CD4-positive, alpha-beta T cell treated with Interleukin-15 for 1 hour (primary cell): ENCODE data around the gene DAO.

Experiments
- DNase-seq: peaks from one replicate; pipeline ENCODE4 v3.0.0-alpha.2; 2020

DAO gene

GRCh38 chr12:108876550-108876949 lies 3.3 kb upstream of the DAO start:
- DNase-seq, result no peak

- DNase-seq, result no peak
These were observed 2.1 kb downstream of the DAO start for GRCh38 chr12:108881953-108882352.

GRCh38 chr12:108884116-108885012 lies 4.5 kb downstream of the DAO start:
- peak; percentile 77 for DNase-seq

- DNase-seq, result no peak
These were observed 7.2 kb downstream of the DAO start for GRCh38 chr12:108886873-108887629.

- no peak for DNase-seq
These were observed 8.1 kb downstream of the DAO start for GRCh38 chr12:108888031-108888430.

- DNase-seq, result no peak
These were observed 10.3 kb downstream of the DAO start for GRCh38 chr12:108890208-108890607.

- no peak for DNase-seq
These were observed 15.4 kb downstream of the DAO start for GRCh38 chr12:108895220-108895802.

- DNase-seq, result no peak
These were observed 16.4 kb downstream of the DAO start for GRCh38 chr12:108896336-108896735.

GRCh38 chr12:108896817-108897216 lies 16.9 kb downstream of the DAO start:
- no peak for DNase-seq

GRCh38 chr12:108899145-108899544 lies 19.3 kb downstream of the DAO start:
- DNase-seq, result no peak

GRCh38 chr12:108905725-108906124 lies 25.8 kb downstream of the DAO start:
- DNase-seq, result no peak

GRCh38 chr12:108906971-108907370 lies 27.1 kb downstream of the DAO start:
- no peak for DNase-seq

GRCh38 chr12:108907839-108908351 lies 28.0 kb downstream of the DAO start:
- no peak for DNase-seq

- no peak for DNase-seq
These were observed 30.4 kb downstream of the DAO start for GRCh38 chr12:108910336-108910735.

GRCh38 chr12:108911915-108912314 lies 32.0 kb downstream of the DAO start:
- no peak for DNase-seq

- no peak for DNase-seq
These were observed 32.5 kb downstream of the DAO start for GRCh38 chr12:108912361-108912760.

- peak; percentile 29 for DNase-seq
These were observed 34.2 kb downstream of the DAO start for GRCh38 chr12:108914121-108914531.

- no peak for DNase-seq
These were observed 35.8 kb downstream of the DAO start for GRCh38 chr12:108915632-108916133.

- no peak for DNase-seq
These were observed 36.4 kb downstream of the DAO start for GRCh38 chr12:108916336-108916735.

GRCh38 chr12:108918206-108918605 lies 38.3 kb downstream of the DAO start:
- no peak for DNase-seq

GRCh38 chr12:108918960-108919642 lies 39.2 kb downstream of the DAO start:
- DNase-seq, result no peak

GRCh38 chr12:108921946-108922345 lies 42.1 kb downstream of the DAO start:
- DNase-seq, result no peak

GRCh38 chr12:108922918-108923317 lies 43.0 kb downstream of the DAO start:
- DNase-seq, result no peak
